ENCODE measurements around the gene KCNK17. TPM values are rescaled to one million over a fixed set of nuclear protein-coding genes. Genes with fewer than 3 reads are reported as not detected.

The KCNK17 gene
- total and polyA plus RNA-seq, 7 donors: 0.17 to 1.4 (median 1.1) TPM; not detected in 4

GRCh38 chr6:39266782-39267355 lies 47.4 kb downstream of the KCNK17 start:
- intact Hi-C loops (cut with DNase I): no loop called here
- H3K4me3 ChIP-seq: no peak overlapping the region
- TF ChIP-seq CTCF (IDR thresholded peaks at IDR 0.05): no peak
- TF ChIP-seq POLR2AphosphoS5 (IDR thresholded peaks at IDR 0.05): no peak
- TF ChIP-seq EP300 (IDR thresholded peaks at IDR 0.05): no peak
- TF ChIP-seq POLR2A (IDR thresholded peaks at IDR 0.05): no peak
- WGBS, 2 donors: 38 to 69% methylated on average over 5 of the region's 5 CpGs
- no peaks in the 10 kb centered on the region for H3K9me3 ChIP-seq
- no peaks in the 10 kb centered on the region for H3K4me1 ChIP-seq
- no peak for DNase-seq
- no peaks in the 10 kb centered on the region for H3K36me3 ChIP-seq
- peaks cover 0 to 2% (median 0%) of the 10 kb centered on the region in 3 donors for H3K27me3 ChIP-seq
- H3K27ac ChIP-seq: no peak overlapping the region

GRCh38 chr6:39266375-39266774 lies 47.8 kb downstream of the KCNK17 start:
- no peak for DNase-seq
- WGBS, 2 donors: 24 to 69% methylated on average over 2 of the region's 2 CpGs
- H3K27ac ChIP-seq: no peak overlapping the region
- H3K9me3 ChIP-seq: no peaks in the 10 kb centered on the region
- TF ChIP-seq POLR2AphosphoS5 (IDR thresholded peaks at IDR 0.05) (no peak), CTCF (IDR thresholded peaks at IDR 0.05) (no peak), POLR2A (IDR thresholded peaks at IDR 0.05) (no peak), EP300 (IDR thresholded peaks at IDR 0.05) (no peak)
- no peaks in the 10 kb centered on the region for H3K36me3 ChIP-seq
- no peaks in the 10 kb centered on the region for H3K4me1 ChIP-seq
- H3K27me3 ChIP-seq: peaks cover 0 to 4% (median 0%) of the 10 kb centered on the region in 3 donors
- intact Hi-C loops (cut with DNase I): no loop called here
- no peak overlapping the region for H3K4me3 ChIP-seq

GRCh38 chr6:39263303-39264037 lies 50.7 kb downstream of the KCNK17 start:
- Histone ChIP-seq H3K36me3 (no peaks in the 10 kb centered on the region), H3K4me1 (no peaks in the 10 kb centered on the region), H3K4me3 (no peak overlapping the region), H3K9me3 (no peaks in the 10 kb centered on the region), H3K27me3 (peaks cover 0 to 4% (median 0%) of the 10 kb centered on the region in 3 donors), H3K27ac (no peak overlapping the region)
- TF ChIP-seq POLR2AphosphoS5 (IDR thresholded peaks at IDR 0.05) (no peak), POLR2A (IDR thresholded peaks at IDR 0.05) (no peak), EP300 (IDR thresholded peaks at IDR 0.05) (no peak), CTCF (IDR thresholded peaks at IDR 0.05) (no peak)
- no peak for DNase-seq
- WGBS, 2 donors: 33 to 35% methylated on average over 5 of the region's 5 CpGs
- intact Hi-C loops (cut with DNase I): no loop called here

GRCh38 chr6:39261751-39262150 lies 52.5 kb downstream of the KCNK17 start:
- 92 to 96% methylated on average over 3 of the region's 3 CpGs for WGBS, 2 donors
- no peak for DNase-seq
- Histone ChIP-seq H3K4me1 (no peaks in the 10 kb centered on the region), H3K4me3 (no peak overlapping the region), H3K27me3 (peaks cover 0 to 4% (median 0%) of the 10 kb centered on the region in 3 donors), H3K36me3 (no peaks in the 10 kb centered on the region), H3K9me3 (no peaks in the 10 kb centered on the region), H3K27ac (no peak overlapping the region)
- TF ChIP-seq POLR2AphosphoS5 (IDR thresholded peaks at IDR 0.05) (no peak), EP300 (IDR thresholded peaks at IDR 0.05) (no peak), POLR2A (IDR thresholded peaks at IDR 0.05) (no peak), CTCF (IDR thresholded peaks at IDR 0.05) (no peak)
- intact Hi-C loops (cut with DNase I): no loop called here

Measured in sigmoid colon (tissue), 7 donors.